Measurements from ENCODE around the gene OPN3.

The OPN3 gene

GRCh38 chr1:241645199-241645598, 5.0 kb upstream of the OPN3 start:
- peaks cover 14% of the 10 kb centered on the region for H3K9me3 ChIP-seq (ENCODE audit: control insufficient read depth, insufficient read depth, low read depth, low read length)
- no peaks in the 10 kb centered on the region for H3K36me3 ChIP-seq (ENCODE audit: control insufficient read depth, insufficient read depth, low read length)
- no peak overlapping the region for H3K4me3 ChIP-seq (ENCODE audit: low read depth, low read length)
- no peak overlapping the region for H3K9ac ChIP-seq (ENCODE audit: low read length)
- no peaks in the 10 kb centered on the region; the same call in 1 of the 2 replicates for H3K4me1 ChIP-seq (ENCODE audit: control insufficient read depth, insufficient read depth, low read length)
- no peaks in the 10 kb centered on the region for H3K27me3 ChIP-seq (ENCODE audit: control insufficient read depth, insufficient read depth, low read length)
- H3K27ac ChIP-seq (ENCODE audit: low read depth, low read length): no peak overlapping the region

GRCh38 chr1:241644259-241644658, 4.1 kb upstream of the OPN3 start:
- Histone ChIP-seq H3K4me1 (ENCODE audit: control insufficient read depth, insufficient read depth, low read length) (no peaks in the 10 kb centered on the region; the same call in 1 of the 2 replicates), H3K9me3 (ENCODE audit: control insufficient read depth, insufficient read depth, low read depth, low read length) (peaks cover 14% of the 10 kb centered on the region), H3K36me3 (ENCODE audit: control insufficient read depth, insufficient read depth, low read length) (no peaks in the 10 kb centered on the region), H3K27me3 (ENCODE audit: control insufficient read depth, insufficient read depth, low read length) (no peaks in the 10 kb centered on the region), H3K9ac (ENCODE audit: low read length) (no peak overlapping the region), H3K27ac (ENCODE audit: low read depth, low read length) (no peak overlapping the region), H3K4me3 (ENCODE audit: low read depth, low read length) (no peak overlapping the region)

GRCh38 chr1:241642593-241642944, 2.4 kb upstream of the OPN3 start:
- Histone ChIP-seq H3K27ac (ENCODE audit: low read depth, low read length) (no peak overlapping the region), H3K36me3 (ENCODE audit: control insufficient read depth, insufficient read depth, low read length) (no peaks in the 10 kb centered on the region), H3K9me3 (ENCODE audit: control insufficient read depth, insufficient read depth, low read depth, low read length) (peaks cover 14% of the 10 kb centered on the region), H3K4me3 (ENCODE audit: low read depth, low read length) (no peak overlapping the region), H3K4me1 (ENCODE audit: control insufficient read depth, insufficient read depth, low read length) (peaks cover 7% of the 10 kb centered on the region), H3K27me3 (ENCODE audit: control insufficient read depth, insufficient read depth, low read length) (no peaks in the 10 kb centered on the region), H3K9ac (ENCODE audit: low read length) (no peak overlapping the region)

DNA sequence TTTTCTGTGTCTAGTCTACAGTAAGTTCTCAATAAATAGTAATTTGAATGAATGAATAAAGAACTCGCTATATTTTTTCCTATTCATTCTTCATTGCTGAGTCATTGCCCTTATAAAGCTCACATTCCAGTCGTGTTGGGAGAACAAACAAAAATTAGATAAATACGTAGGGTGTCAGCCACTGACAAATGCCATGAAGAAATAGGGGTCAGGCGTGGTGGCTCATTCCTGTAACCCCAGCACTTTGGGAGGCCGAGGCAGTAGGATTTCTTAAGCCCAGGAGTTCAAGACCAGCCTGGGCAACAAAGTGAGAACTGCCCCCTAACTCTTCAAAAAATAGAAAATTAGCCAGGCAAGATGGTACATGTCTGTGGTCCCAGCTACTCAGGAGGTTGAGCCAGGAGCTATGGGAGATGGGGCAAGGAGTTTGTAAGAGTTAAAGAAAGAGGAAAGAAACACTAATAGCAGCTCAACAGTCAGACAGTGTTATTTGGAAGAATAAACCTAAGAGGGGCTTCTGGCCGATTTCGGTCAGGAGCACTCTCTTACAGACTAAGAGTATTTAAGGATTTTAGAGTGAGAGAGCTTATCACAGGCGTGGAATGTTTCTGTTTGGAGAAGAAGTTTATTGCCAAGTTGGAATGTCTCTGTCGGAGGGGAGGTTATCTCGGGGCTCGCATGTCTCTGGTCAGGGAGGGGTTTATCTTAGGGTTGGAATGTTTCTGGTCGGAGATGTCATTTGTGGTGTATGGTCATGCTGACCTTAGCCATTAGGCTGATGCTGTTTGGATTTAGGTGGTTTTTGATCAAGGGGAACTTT, 1.8 kb upstream of the OPN3 start:
- Histone ChIP-seq H3K36me3 (ENCODE audit: control insufficient read depth, insufficient read depth, low read length) (peaks cover 5% of the 10 kb centered on the region), H3K27me3 (ENCODE audit: control insufficient read depth, insufficient read depth, low read length) (no peaks in the 10 kb centered on the region), H3K27ac (ENCODE audit: low read depth, low read length) (no peak overlapping the region), H3K9ac (ENCODE audit: low read length) (no peak overlapping the region), H3K9me3 (ENCODE audit: control insufficient read depth, insufficient read depth, low read depth, low read length) (peaks cover 14% of the 10 kb centered on the region), H3K4me3 (ENCODE audit: low read depth, low read length) (no peak overlapping the region), H3K4me1 (ENCODE audit: control insufficient read depth, insufficient read depth, low read length) (peaks cover 13% of the 10 kb centered on the region)

DNA sequence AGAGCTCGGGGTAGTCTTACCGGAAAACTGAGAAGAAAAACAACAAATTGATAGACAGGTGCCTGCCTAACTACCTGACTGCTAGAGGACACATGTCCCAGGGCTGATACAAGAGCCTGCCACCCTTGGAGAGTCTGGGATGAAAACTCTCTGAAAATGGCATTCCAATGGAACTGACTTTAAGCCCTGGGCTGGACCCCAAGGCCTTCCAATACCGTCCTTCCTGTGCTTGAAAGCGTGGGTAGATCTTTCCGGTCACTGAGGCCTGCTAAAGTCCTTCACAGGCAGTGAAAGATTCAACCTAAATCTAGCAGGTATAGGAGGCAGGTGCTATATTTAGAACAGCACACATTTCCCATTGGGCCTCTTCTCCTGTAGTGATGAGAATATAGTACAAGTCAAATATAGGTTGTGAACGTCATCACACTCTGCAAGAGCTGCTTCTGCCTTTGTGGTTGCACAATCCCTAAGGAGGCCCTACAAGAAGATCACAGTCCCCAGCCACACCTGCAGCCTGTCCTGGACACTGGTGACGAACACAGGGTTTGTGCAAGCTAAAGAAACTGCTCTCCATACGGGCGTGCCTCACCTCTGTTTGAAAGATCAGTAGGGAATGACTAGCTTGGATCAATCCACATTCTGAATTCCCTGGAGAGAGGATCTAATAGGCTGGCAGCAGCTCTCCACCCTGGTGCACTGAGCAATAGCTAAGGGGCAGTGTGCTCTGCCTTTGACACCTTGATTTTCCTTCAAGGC, 876 bp upstream of the OPN3 start:
- Histone ChIP-seq H3K36me3 (ENCODE audit: control insufficient read depth, insufficient read depth, low read length) (peaks cover 13% of the 10 kb centered on the region), H3K9ac (ENCODE audit: low read length) (no peak overlapping the region), H3K27ac (ENCODE audit: low read depth, low read length) (no peak overlapping the region), H3K27me3 (ENCODE audit: control insufficient read depth, insufficient read depth, low read length) (no peaks in the 10 kb centered on the region), H3K4me3 (ENCODE audit: low read depth, low read length) (peak overlapping the region; percentile 61; the same call in 1 of the 2 replicates), H3K4me1 (ENCODE audit: control insufficient read depth, insufficient read depth, low read length) (peaks cover 15% of the 10 kb centered on the region), H3K9me3 (ENCODE audit: control insufficient read depth, insufficient read depth, low read depth, low read length) (peaks cover 14% of the 10 kb centered on the region)

- H3K36me3 ChIP-seq (ENCODE audit: control insufficient read depth, insufficient read depth, low read length): peaks cover 26% of the 10 kb centered on the region
- peaks cover 14% of the 10 kb centered on the region for H3K9me3 ChIP-seq (ENCODE audit: control insufficient read depth, insufficient read depth, low read depth, low read length)
- peak overlapping the region; percentile 32; the same call in 1 of the 2 replicates for H3K27ac ChIP-seq (ENCODE audit: low read depth, low read length)
- no peaks in the 10 kb centered on the region for H3K27me3 ChIP-seq (ENCODE audit: control insufficient read depth, insufficient read depth, low read length)
- H3K4me3 ChIP-seq (ENCODE audit: low read depth, low read length): peak overlapping the region; percentile 95
- H3K4me1 ChIP-seq (ENCODE audit: control insufficient read depth, insufficient read depth, low read length): peaks cover 15% of the 10 kb centered on the region
- peak overlapping the region; percentile 98 for H3K9ac ChIP-seq (ENCODE audit: low read length)
Observed at GRCh38 chr1:241639623-241640148, 483 bp downstream of the OPN3 start.

DNA sequence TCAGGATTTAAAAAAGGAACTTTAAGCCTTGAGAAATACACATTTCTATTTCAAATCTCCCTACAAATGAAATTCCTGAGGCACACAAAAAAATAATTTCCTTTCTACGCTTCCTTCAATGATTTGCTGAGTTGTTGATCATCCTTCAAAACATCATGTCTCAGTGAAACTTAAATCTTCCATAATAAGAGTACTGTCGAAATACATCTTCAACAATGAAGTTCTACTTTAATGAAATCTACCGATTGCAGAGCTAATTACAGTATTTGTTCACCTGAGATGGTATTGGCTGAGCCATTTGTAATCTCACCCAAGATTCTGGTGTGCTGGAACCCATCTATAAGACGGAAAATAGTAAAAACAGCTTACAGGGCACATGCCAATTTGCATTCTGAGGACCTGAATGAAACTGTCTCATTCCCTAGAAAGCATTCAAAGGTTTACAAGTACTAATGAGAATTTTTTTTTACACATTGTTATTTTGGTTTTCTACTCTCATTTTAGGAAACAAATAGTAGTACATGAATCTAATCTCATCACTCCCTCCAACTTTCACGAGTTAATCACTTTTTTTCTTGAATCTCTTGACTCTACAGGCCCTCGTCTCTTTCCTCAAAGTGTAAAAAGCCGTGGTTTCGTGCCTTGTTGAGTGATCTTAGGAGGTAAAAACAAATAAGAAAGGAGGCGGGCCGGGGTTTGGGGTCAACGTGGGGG, 1.1 kb downstream of the OPN3 start:
- Histone ChIP-seq H3K4me1 (ENCODE audit: control insufficient read depth, insufficient read depth, low read length) (peaks cover 15% of the 10 kb centered on the region), H3K36me3 (ENCODE audit: control insufficient read depth, insufficient read depth, low read length) (peaks cover 32% of the 10 kb centered on the region), H3K9ac (ENCODE audit: low read length) (peak overlapping the region; percentile 52), H3K9me3 (ENCODE audit: control insufficient read depth, insufficient read depth, low read depth, low read length) (peaks cover 14% of the 10 kb centered on the region), H3K4me3 (ENCODE audit: low read depth, low read length) (peak overlapping the region; percentile 95), H3K27me3 (ENCODE audit: control insufficient read depth, insufficient read depth, low read length) (no peaks in the 10 kb centered on the region), H3K27ac (ENCODE audit: low read depth, low read length) (no peak overlapping the region)

- no peak overlapping the region for H3K27ac ChIP-seq (ENCODE audit: low read depth, low read length)
- peaks cover 15% of the 10 kb centered on the region for H3K4me1 ChIP-seq (ENCODE audit: control insufficient read depth, insufficient read depth, low read length)
- H3K9ac ChIP-seq (ENCODE audit: low read length): peak overlapping the region; percentile 17
- no peaks in the 10 kb centered on the region for H3K27me3 ChIP-seq (ENCODE audit: control insufficient read depth, insufficient read depth, low read length)
- H3K4me3 ChIP-seq (ENCODE audit: low read depth, low read length): peak overlapping the region; percentile 95
- H3K36me3 ChIP-seq (ENCODE audit: control insufficient read depth, insufficient read depth, low read length): peaks cover 40% of the 10 kb centered on the region
- H3K9me3 ChIP-seq (ENCODE audit: control insufficient read depth, insufficient read depth, low read depth, low read length): peaks cover 14% of the 10 kb centered on the region
Observed at GRCh38 chr1:241638099-241638682, 2.0 kb downstream of the OPN3 start.

- Histone ChIP-seq H3K4me1 (ENCODE audit: control insufficient read depth, insufficient read depth, low read length) (peaks cover 15% of the 10 kb centered on the region), H3K36me3 (ENCODE audit: control insufficient read depth, insufficient read depth, low read length) (peaks cover 43% of the 10 kb centered on the region), H3K9me3 (ENCODE audit: control insufficient read depth, insufficient read depth, low read depth, low read length) (peaks cover 14% of the 10 kb centered on the region), H3K27ac (ENCODE audit: low read depth, low read length) (no peak overlapping the region), H3K4me3 (ENCODE audit: low read depth, low read length) (peak overlapping the region; percentile 95), H3K27me3 (ENCODE audit: control insufficient read depth, insufficient read depth, low read length) (no peaks in the 10 kb centered on the region), H3K9ac (ENCODE audit: low read length) (no peak overlapping the region)
Observed at GRCh38 chr1:241637604-241638003, 2.6 kb downstream of the OPN3 start.

DNA sequence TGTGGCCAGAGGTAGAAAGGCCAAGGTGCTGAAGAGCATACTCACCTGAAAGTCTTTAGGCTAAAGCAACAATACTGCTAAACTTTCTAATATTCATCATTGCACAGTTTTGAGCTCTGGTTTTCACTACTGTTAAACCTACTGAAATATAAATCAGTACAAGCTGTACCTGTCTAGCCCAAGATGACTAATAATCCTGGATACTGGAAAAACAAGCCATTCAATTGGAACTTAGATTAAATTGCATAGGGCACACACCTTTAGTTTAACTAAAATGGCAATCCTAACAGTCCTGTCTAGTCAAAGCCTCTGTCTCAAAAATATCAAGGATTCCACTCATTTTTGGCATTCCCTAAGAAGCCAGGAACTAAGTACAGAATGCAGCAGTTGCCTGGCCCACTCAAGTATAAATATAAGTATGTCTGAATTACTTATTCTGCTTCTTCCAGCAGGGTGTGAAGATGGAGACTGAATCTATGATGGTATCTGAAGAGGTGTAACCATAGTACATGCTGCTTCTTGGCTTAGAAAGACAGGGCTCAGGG, 3.1 kb downstream of the OPN3 start:
- H3K27me3 ChIP-seq (ENCODE audit: control insufficient read depth, insufficient read depth, low read length): no peaks in the 10 kb centered on the region
- H3K9me3 ChIP-seq (ENCODE audit: control insufficient read depth, insufficient read depth, low read depth, low read length): peaks cover 9% of the 10 kb centered on the region
- peaks cover 20% of the 10 kb centered on the region for H3K4me1 ChIP-seq (ENCODE audit: control insufficient read depth, insufficient read depth, low read length)
- H3K27ac ChIP-seq (ENCODE audit: low read depth, low read length): no peak overlapping the region
- peaks cover 48% of the 10 kb centered on the region for H3K36me3 ChIP-seq (ENCODE audit: control insufficient read depth, insufficient read depth, low read length)
- H3K4me3 ChIP-seq (ENCODE audit: low read depth, low read length): peak overlapping the region; percentile 95
- no peak overlapping the region for H3K9ac ChIP-seq (ENCODE audit: low read length)
